Kidney (tissue), 14 donors: ENCODE data around the gene RIPK1. TPM values are rescaled to one million over a fixed set of nuclear protein-coding genes. Genes with fewer than 3 reads are reported as not detected.

Experiments
- DNase-seq, 5 donors: peaks; one replicate each; pipeline ENCODE4 v3.0.0-alpha.2; 2013 to 2020
- FAIRE-seq: peaks from 2 replicates; lab custom pipeline; 2012; peaks lifted over from hg19 to GRCh38; lab: Jason Lieb, UNC
- H3K27ac ChIP-seq, 2 donors: one replicate each; pipeline ENCODE4 v1.7.0; 2013; ENCODE audit warnings: low read depth in 2 of 2, low read length in 2 of 2, inconsistent platforms in 1 of 2
- H3K27me3 ChIP-seq: one replicate; pipeline ENCODE4 v1.7.1; 2013; ENCODE audit warnings: low read length, inconsistent platforms; ENCODE audit not compliant: control insufficient read depth, insufficient read depth
- H3K36me3 ChIP-seq, 3 donors: one replicate each; pipeline versions ENCODE4 v1.7.0 to v1.7.1; 2013; ENCODE audit warnings: low read length in 3 of 3, control low read depth in 1 of 3, inconsistent platforms in 1 of 3; ENCODE audit not compliant: insufficient read depth in 3 of 3, control insufficient read depth in 2 of 3
- H3K4me1 ChIP-seq, 3 donors: one replicate each; pipeline versions ENCODE4 v1.7.0 to v1.7.1; 2013; ENCODE audit warnings: low read length in 3 of 3, inconsistent platforms in 1 of 3, low read depth in 1 of 3; ENCODE audit not compliant: control insufficient read depth in 2 of 3, insufficient read depth in 2 of 3
- H3K4me3 ChIP-seq, 3 donors: one replicate each; pipeline versions ENCODE4 v1.7.0 to v1.8.1; 2013; ENCODE audit warnings: low read length in 3 of 3, control low read depth in 1 of 3, inconsistent platforms in 1 of 3
- H3K9ac ChIP-seq, 3 donors: one replicate each; pipeline versions ENCODE4 v1.7.0 to v1.7.1; 2013; ENCODE audit warnings: low read length in 3 of 3, control low read depth in 1 of 3, inconsistent platforms in 1 of 3
- H3K9me3 ChIP-seq, 3 donors: one replicate each; pipeline versions ENCODE4 v1.7.0 to v1.7.1; 2013; ENCODE audit warnings: low read length in 3 of 3, control low read depth in 1 of 3, inconsistent platforms in 1 of 3; ENCODE audit not compliant: control insufficient read depth in 2 of 3, insufficient read depth in 1 of 3
- CTCF ChIP-seq: IDR thresholded peaks from 3 replicates; pipeline ENCODE4 v1.5.1; 2012; ENCODE audit warnings: mild to moderate bottlenecking, moderate library complexity, borderline replicate concordance; ENCODE audit not compliant: insufficient read depth; ENCODE audit errors: extremely low read depth
- intact Hi-C: fragments of 100-400 bp; cut with DNase I; formaldehyde crosslinking; loops from one replicate; pipeline ENCODE4 v1.11.1; 2022
- polyA plus RNA-seq: library from polyadenylated mRNA; stranded (reverse); fragments of 350-450 nt; fragmentation: Illumina TruSeq; extraction: RNeasy Lipid Tissue Mini Kit (QIAGEN cat#74804); gene quantifications from one replicate; pipeline ENCODE4 v1.2.3, GENCODE V29; 2014; ENCODE audit warnings: low read depth, low replicate concordance; ENCODE audit not compliant: insufficient read depth
- total RNA-seq: library from RNA; stranded (reverse); fragmentation: NEBNext Ultra II Directional; extraction: Animal tissue kit (Norgen Biotek cat#: 25700); gene quantifications from one replicate; pipeline ENCODE4 v1.2.1, GENCODE V29; 2021
- donor health status: control.
- donor health status: control.
- donor health status: control.
- donor health status: control.
- donor health status: control.
- donor health status: DM: yes; HTN: yes; CAD: no.
- donor health status: Normal renal cell carcinoma (clear cell type).

The RIPK1 gene
- total and polyA plus RNA-seq, 2 donors from 2014 or later = 14.7 to 30.4 TPM

- TF ChIP-seq CTCF = peak; percentile 12
- DNase-seq = peak; percentile 88 to 99 (median 93)
- no peak for FAIRE-seq
- peak overlapping the region; percentile 51 to 82 (median 58) for H3K9ac ChIP-seq
- intact Hi-C loops = no loop called here
- peak overlapping the region; percentile 64 to 84 (median 71) for H3K4me3 ChIP-seq
- H3K36me3 ChIP-seq = no peaks in the 10 kb centered on the region
- H3K27ac ChIP-seq = peak overlapping the region; percentile 86 to 88
- peaks cover 0 to 6% (median 0%) of the 10 kb centered on the region in 3 donors for H3K4me1 ChIP-seq
- no peaks in the 10 kb centered on the region for H3K9me3 ChIP-seq
- H3K27me3 ChIP-seq = no peaks in the 10 kb centered on the region
Measured at GRCh38 chr6:3063733-3064700, 4.3 kb upstream of the RIPK1 start.

- Histone ChIP-seq H3K4me3 (no peak overlapping the region), H3K4me1 (peaks cover 0 to 11% (median 7%) of the 10 kb centered on the region in 3 donors), H3K27ac (no peak overlapping the region), H3K9ac (no peak overlapping the region), H3K27me3 (no peaks in the 10 kb centered on the region), H3K36me3 (no peaks in the 10 kb centered on the region), H3K9me3 (no peaks in the 10 kb centered on the region)
- no peak for TF ChIP-seq CTCF
- FAIRE-seq = no peak
- DNase-seq = no peak
- intact Hi-C loops = no loop called here
Measured at GRCh38 chr6:3071568-3071967, 3.3 kb downstream of the RIPK1 start.

- no peak for TF ChIP-seq CTCF
- no peak for FAIRE-seq
- H3K4me1 ChIP-seq = peaks cover 0 to 11% (median 7%) of the 10 kb centered on the region in 3 donors
Measured at GRCh38 chr6:3072798-3073197, 4.5 kb downstream of the RIPK1 start.

More at GRCh38 chr6:3072798-3073197, 4.5 kb downstream of the RIPK1 start:
- Histone ChIP-seq H3K27me3 (no peaks in the 10 kb centered on the region), H3K4me3 (no peak overlapping the region), H3K27ac (no peak overlapping the region), H3K9ac (no peak overlapping the region), H3K36me3 (peaks cover 0 to 4% (median 3%) of the 10 kb centered on the region in 3 donors), H3K9me3 (no peaks in the 10 kb centered on the region)
- intact Hi-C loops = no loop called here
- no peak for DNase-seq
